ENCODE data around the gene ANHX.

Gene ANHX

GRCh38 chr12:133251732-133252131 is 16.1 kb upstream of the ANHX start:
- TF ChIP-seq CTCF (conservative IDR thresholded peaks at IDR 0.05; ENCODE audit: low read length) (no peak), EZH2phosphoT487 (IDR thresholded peaks at IDR 0.05; ENCODE audit: borderline replicate concordance) (no peak)
- H2AFZ ChIP-seq (ENCODE audit: low read length): no peak overlapping the region
- peaks cover 9% of the 10 kb centered on the region; the same call in 1 of the 2 replicates for H3K9me3 ChIP-seq (ENCODE audit: insufficient read depth, low read depth, low read length)
- H3K79me2 ChIP-seq (ENCODE audit: insufficient read depth, low read length): no peaks in the 10 kb centered on the region
- H3K36me3 ChIP-seq (ENCODE audit: insufficient read depth, low read length): no peaks in the 10 kb centered on the region
- H3F3A ChIP-seq (ENCODE audit: low read depth): no peaks in the 10 kb centered on the region
- H3K4me3 ChIP-seq (ENCODE audit: low read length, poor library complexity, severe bottlenecking): no peak overlapping the region
- H3K4me2 ChIP-seq (ENCODE audit: low read depth, low read length, poor library complexity, severe bottlenecking): no peak overlapping the region
- no peaks in the 10 kb centered on the region for H3K27me3 ChIP-seq (ENCODE audit: insufficient read depth, low read length, poor library complexity, severe bottlenecking)
- H4K20me1 ChIP-seq (ENCODE audit: insufficient read depth, low read length, poor library complexity, severe bottlenecking): no peaks in the 10 kb centered on the region
- no peak overlapping the region for H3K9ac ChIP-seq (ENCODE audit: low read depth, low read length, poor library complexity, severe bottlenecking)
- H3K4me1 ChIP-seq (ENCODE audit: insufficient read depth, low read length, poor library complexity, severe bottlenecking): no peaks in the 10 kb centered on the region
- no peaks in the 10 kb centered on the region for H3K9me2 ChIP-seq (replicated peaks; ENCODE audit: low read depth, low read length)

GRCh38 chr12:133236556-133236955 is 879 bp upstream of the ANHX start:
- no peaks in the 10 kb centered on the region for H3K36me3 ChIP-seq (ENCODE audit: insufficient read depth, low read length)
- no peaks in the 10 kb centered on the region for H3F3A ChIP-seq (ENCODE audit: low read depth)
- no peak overlapping the region for H3K9ac ChIP-seq (ENCODE audit: low read depth, low read length, poor library complexity, severe bottlenecking)
- H3K27me3 ChIP-seq (ENCODE audit: insufficient read depth, low read length, poor library complexity, severe bottlenecking): no peaks in the 10 kb centered on the region
- no peaks in the 10 kb centered on the region for H3K9me2 ChIP-seq (replicated peaks; ENCODE audit: low read depth, low read length)
- H2AFZ ChIP-seq (ENCODE audit: low read length): no peak overlapping the region
- TF ChIP-seq CTCF (conservative IDR thresholded peaks at IDR 0.05; ENCODE audit: low read length): no peak
- TF ChIP-seq EZH2phosphoT487 (IDR thresholded peaks at IDR 0.05; ENCODE audit: borderline replicate concordance): no peak
- no peak overlapping the region for H3K4me3 ChIP-seq (ENCODE audit: low read length, poor library complexity, severe bottlenecking)
- peaks cover 51% of the 10 kb centered on the region for H3K9me3 ChIP-seq (ENCODE audit: insufficient read depth, low read depth, low read length)
- H3K79me2 ChIP-seq (ENCODE audit: insufficient read depth, low read length): no peaks in the 10 kb centered on the region
- H4K20me1 ChIP-seq (ENCODE audit: insufficient read depth, low read length, poor library complexity, severe bottlenecking): no peaks in the 10 kb centered on the region
- H3K4me2 ChIP-seq (ENCODE audit: low read depth, low read length, poor library complexity, severe bottlenecking): no peak overlapping the region
- H3K4me1 ChIP-seq (ENCODE audit: insufficient read depth, low read length, poor library complexity, severe bottlenecking): no peaks in the 10 kb centered on the region

GRCh38 chr12:133236144-133236543 is 467 bp upstream of the ANHX start:
- Histone ChIP-seq H3K4me1 (ENCODE audit: insufficient read depth, low read length, poor library complexity, severe bottlenecking) (no peaks in the 10 kb centered on the region), H3K4me2 (ENCODE audit: low read depth, low read length, poor library complexity, severe bottlenecking) (no peak overlapping the region), H3K4me3 (ENCODE audit: low read length, poor library complexity, severe bottlenecking) (no peak overlapping the region), H3F3A (ENCODE audit: low read depth) (no peaks in the 10 kb centered on the region), H3K9ac (ENCODE audit: low read depth, low read length, poor library complexity, severe bottlenecking) (no peak overlapping the region), H3K36me3 (ENCODE audit: insufficient read depth, low read length) (no peaks in the 10 kb centered on the region), H2AFZ (ENCODE audit: low read length) (no peak overlapping the region), H3K9me3 (ENCODE audit: insufficient read depth, low read depth, low read length) (peaks cover 55% of the 10 kb centered on the region), H3K27me3 (ENCODE audit: insufficient read depth, low read length, poor library complexity, severe bottlenecking) (no peaks in the 10 kb centered on the region), H3K9me2 (replicated peaks; ENCODE audit: low read depth, low read length) (no peaks in the 10 kb centered on the region), H4K20me1 (ENCODE audit: insufficient read depth, low read length, poor library complexity, severe bottlenecking) (no peaks in the 10 kb centered on the region), H3K79me2 (ENCODE audit: insufficient read depth, low read length) (no peaks in the 10 kb centered on the region)
- no peak for TF ChIP-seq EZH2phosphoT487 (IDR thresholded peaks at IDR 0.05; ENCODE audit: borderline replicate concordance)
- no peak for TF ChIP-seq CTCF (conservative IDR thresholded peaks at IDR 0.05; ENCODE audit: low read length)

All from Loucy (cell line).